ENCODE measurements around the gene SMCO3. TPM values are rescaled to one million over a fixed set of nuclear protein-coding genes. Genes with fewer than 3 reads are reported as not detected.

The SMCO3 gene
- total and polyA plus RNA-seq, 10 of the 15 experiments (the other 5 are each of a cell fraction or from before 2014, with no cell fraction given): 0.05 to 0.35 (median 0.10) TPM; not detected in 6

GRCh38 chr12:14845350-14845750 lies 31.4 kb upstream of the SMCO3 start (continued):
- no peak for TF ChIP-seq ZBTB40 (IDR thresholded peaks at IDR 0.05; ENCODE audit: borderline replicate concordance)
- TF ChIP-seq SMAD1 (IDR thresholded peaks at IDR 0.05; ENCODE audit: low read depth, partially characterized antibody): peak; percentile 40
- TF ChIP-seq RAD21 (IDR thresholded peaks at IDR 0.05; ENCODE audit: insufficient read depth, low read depth, low read length): peak; percentile 99
- no peak for TF ChIP-seq JUNB (IDR thresholded peaks at IDR 0.05)
- TF ChIP-seq, protein P1, sequence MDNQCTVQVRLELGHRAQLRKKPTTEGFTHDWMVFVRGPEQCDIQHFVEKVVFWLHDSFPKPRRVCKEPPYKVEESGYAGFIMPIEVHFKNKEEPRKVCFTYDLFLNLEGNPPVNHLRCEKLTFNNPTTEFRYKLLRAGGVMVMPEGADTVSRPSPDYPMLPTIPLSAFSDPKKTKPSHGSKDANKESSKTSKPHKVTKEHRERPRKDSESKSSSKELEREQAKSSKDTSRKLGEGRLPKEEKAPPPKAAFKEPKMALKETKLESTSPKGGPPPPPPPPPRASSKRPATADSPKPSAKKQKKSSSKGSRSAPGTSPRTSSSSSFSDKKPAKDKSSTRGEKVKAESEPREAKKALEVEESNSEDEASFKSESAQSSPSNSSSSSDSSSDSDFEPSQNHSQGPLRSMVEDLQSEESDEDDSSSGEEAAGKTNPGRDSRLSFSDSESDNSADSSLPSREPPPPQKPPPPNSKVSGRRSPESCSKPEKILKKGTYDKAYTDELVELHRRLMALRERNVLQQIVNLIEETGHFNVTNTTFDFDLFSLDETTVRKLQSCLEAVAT (IDR thresholded peaks at IDR 0.05): peak; percentile 63; the same call in 1 of the 2 replicates
- no peak for TF ChIP-seq ZNF217 (IDR thresholded peaks at IDR 0.05)
- 0 out of 2 replicates have a peak, but pooled peaks have one; percentile 80 for TF ChIP-seq YBX1 (IDR thresholded peaks at IDR 0.05)

- no peaks in the 10 kb centered on the region for H3K9me3 ChIP-seq (replicated peaks; ENCODE audit: control insufficient read depth, insufficient read depth, low read length)
- intact Hi-C loops (cut with micrococcal nuclease; ENCODE audit: unreplicated experiment): loop anchor here (2.0 to 5.0 kb wide), 2 partner anchors 122 to 378 kb away; partner anchors contain the start of gene RERG
- no peak overlapping the region for H3K4me2 ChIP-seq (ENCODE audit: control insufficient read depth, insufficient read depth)
- FAIRE-seq: no peak
- no peak overlapping the region for H3K27ac ChIP-seq (ENCODE audit: control insufficient read depth, insufficient read depth)
- H3K36me3 ChIP-seq (ENCODE audit: control insufficient read depth in 2 of 2, insufficient read depth in 2 of 2, low read length in 1 of 2): no peaks in the 10 kb centered on the region
- H3K79me2 ChIP-seq (ENCODE audit: control insufficient read depth, insufficient read depth, low read length): no peaks in the 10 kb centered on the region
- CTCF ChIA-PET: interaction anchor here (1.0 to 9.9 kb wide), 5 partner anchors 10 to 151 kb away, joined by 3 to 104 read pairs (median 6); no protein-coding TSS in a partner anchor
- SMC1A ChIA-PET (ENCODE audit: uncharacterized antibody, unreplicated experiment): interaction anchor here (0.8 to 15.6 kb wide), 6 partner anchors 11 to 152 kb away, joined by 3 to 242 read pairs (median 4); no protein-coding TSS in a partner anchor
- H3K27me3 ChIP-seq (replicated peaks in 1 of 2; ENCODE audit: control insufficient read depth in 2 of 2, insufficient read depth in 2 of 2, low read length in 1 of 2): no peaks in the 10 kb centered on the region; a peak in 1 of 4 replicates
- H4K20me1 ChIP-seq (ENCODE audit: control insufficient read depth, insufficient read depth): no peaks in the 10 kb centered on the region
- RAD21 ChIA-PET (ENCODE audit: unreplicated experiment): interaction anchor here (0.6 to 1.6 kb wide), 4 partner anchors 48 to 167 kb away, joined by 3 to 6 read pairs (median 3); no protein-coding TSS in a partner anchor
- no peak for DNase-seq (ENCODE audit: low read depth, low spot score)
- in situ Hi-C loops (cut with MboI): no loop called here
- no peak overlapping the region for H3K4me3 ChIP-seq
- no peak overlapping the region for H2AFZ ChIP-seq (ENCODE audit: control insufficient read depth, low read depth, low read length)
- ATAC-seq: no peak
- BruUV-seq (replicated peaks): no TSS peak
- no peaks in the 10 kb centered on the region for H3K4me1 ChIP-seq (ENCODE audit: control insufficient read depth, insufficient read depth, low read length)
- POLR2A ChIA-PET: no interaction called here
- no peak overlapping the region for H3K9ac ChIP-seq (ENCODE audit: control insufficient read depth, insufficient read depth, low read length)
- TF ChIP-seq MTA3 (IDR thresholded peaks at IDR 0.05; ENCODE audit: borderline replicate concordance, low read length): no peak
- no peak for TF ChIP-seq TCF12 (IDR thresholded peaks at IDR 0.05; ENCODE audit: low read depth, low read length)
- TF ChIP-seq RELB (IDR thresholded peaks at IDR 0.05; ENCODE audit: low read depth): no peak
- TF ChIP-seq ZBTB4 (CRISPR knock-in tag; IDR thresholded peaks at IDR 0.05): no peak
- no peak for TF ChIP-seq DPF2 (IDR thresholded peaks at IDR 0.05)
- TF ChIP-seq RCOR1 (conservative IDR thresholded peaks at IDR 0.05; ENCODE audit: low read depth, low read length): no peak
These were observed 30.4 kb upstream of the SMCO3 start for GRCh38 chr12:14844401-14844800.
